HG03025 (cell line): ENCODE results near the gene STRIP1.
"Not testable (repeated sequence)": the region's sequence is repeated elsewhere in the genome, so short reads cannot be mapped to it uniquely, and the experiment has no call there.

ENCODE experiments used
- ATAC-seq: cut with Tn5 transposase; IDR thresholded peaks from one replicate; pipeline ENCODE4 v1.9.1; 2021; ENCODE audit warnings: mild to moderate bottlenecking, moderate library complexity; ENCODE audit not compliant: unreplicated experiment, low FRiP score

Gene STRIP1

DNA sequence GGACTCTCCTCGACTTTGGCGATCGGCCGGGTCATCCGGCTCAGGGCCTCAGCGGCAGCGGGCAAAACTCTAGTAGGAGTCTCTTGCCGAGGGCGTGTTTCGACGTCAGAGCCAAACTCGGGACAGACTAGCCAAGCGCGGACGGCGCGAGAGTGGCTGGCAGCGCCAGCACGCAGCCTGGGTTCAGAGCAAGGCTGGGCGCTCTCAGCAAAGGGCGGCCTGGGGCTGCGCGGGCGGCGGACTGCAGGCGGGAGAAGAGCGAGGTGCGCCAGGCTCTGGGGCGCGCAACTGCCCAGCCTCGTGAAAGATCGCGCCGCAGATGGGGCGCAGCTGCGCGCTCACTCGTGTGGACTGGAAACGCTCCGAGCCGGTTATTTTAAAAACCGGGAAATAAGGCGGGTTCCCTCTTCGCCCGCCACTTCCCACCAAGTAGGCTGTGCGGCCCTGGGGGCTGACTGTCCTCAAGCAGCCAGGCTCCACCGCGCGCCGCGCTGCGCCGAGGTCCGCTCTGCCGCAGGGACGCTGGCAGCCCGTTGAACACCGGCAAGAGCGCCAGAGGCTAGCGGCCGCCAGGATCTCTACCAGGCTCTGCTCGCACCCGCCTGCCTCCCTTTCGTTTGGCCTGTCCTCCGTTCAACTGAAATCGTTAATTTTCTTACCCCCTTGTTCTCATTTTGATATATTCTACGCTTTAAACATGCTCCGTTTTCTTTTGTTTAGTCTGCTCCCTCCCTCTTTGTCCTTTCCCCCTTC is 33.6 kb downstream of the STRIP1 start:
- ATAC-seq: no peak

DNA sequence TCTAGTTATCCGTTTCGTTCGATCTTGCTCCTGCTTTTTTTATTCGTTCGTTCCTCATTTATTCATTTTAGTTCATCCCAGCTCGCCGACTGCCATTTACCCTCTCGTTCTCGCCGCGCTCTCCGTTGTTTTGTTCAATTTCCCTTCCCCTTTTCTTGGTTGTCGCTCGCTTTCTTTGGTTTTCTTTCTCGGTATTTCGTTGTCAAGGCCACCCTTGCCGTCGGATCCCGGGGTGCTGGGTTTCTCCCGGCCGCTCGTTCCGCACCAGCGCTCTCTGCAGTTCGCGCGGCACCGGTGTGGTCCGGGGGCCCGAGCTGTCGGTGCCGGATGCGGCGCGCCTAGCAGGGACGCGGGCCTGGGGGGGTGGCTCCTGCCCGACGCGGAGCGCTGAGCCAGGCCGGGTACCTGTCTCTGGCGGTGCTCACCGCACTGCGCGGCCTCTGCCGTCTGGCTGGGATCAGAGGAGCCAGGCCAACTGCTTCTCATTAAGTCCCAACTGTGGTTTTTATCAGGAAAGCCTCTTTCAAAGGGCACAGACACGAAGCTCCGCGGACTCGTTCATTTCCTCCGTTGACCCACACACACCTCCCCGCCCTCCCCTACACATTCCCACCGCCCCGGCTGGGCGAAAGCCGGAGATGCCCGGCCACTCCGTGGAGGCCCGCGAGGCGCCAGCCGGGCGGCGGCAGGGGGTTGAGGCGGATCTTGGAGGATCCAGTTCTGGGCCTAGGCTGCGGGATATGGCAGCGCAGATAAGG is 34.4 kb downstream of the STRIP1 start:
- no peak for ATAC-seq

DNA sequence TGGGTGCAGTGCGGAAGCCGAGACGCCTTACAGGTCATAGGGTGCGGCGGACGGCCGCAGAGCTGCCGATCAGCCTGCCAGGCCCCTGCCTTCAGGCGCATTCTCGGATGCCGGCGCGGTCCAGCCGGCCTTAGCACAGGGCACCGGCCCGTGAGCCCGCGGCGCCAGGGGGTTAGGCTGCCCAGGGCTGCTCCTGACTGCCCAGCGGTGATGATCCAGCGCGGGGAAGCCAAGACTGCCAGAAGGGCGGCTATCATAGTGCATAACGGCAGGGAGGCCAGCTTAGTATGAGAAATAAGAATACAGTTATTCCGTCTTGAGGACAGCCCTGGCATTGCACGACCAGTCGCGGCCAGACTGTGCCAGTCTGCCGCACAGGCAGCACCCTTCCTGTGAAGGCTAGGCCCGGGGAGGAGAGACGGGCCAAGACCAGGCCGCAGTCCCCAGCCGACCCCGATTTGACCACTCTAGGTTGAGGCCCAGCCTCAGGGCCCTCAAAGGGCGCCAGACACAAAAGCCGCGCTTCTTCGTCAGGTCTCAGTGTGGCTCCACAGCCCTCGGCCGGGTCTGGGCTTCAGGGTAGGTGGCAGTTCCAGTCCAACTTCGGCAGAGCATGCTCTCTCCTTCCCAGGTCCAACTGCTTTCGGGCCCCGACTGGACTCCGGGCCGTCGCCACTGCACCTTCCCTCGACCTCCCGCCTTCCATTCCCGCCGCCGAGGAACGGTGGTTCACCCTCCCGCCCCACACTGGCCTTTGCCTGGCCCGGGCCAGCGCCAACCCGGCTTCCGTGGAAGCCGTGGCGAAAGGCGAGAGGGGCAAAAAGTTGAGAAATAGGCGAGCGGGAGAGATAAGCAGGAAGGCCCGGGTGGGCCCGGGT is 35.2 kb downstream of the STRIP1 start:
- no peak for ATAC-seq

DNA sequence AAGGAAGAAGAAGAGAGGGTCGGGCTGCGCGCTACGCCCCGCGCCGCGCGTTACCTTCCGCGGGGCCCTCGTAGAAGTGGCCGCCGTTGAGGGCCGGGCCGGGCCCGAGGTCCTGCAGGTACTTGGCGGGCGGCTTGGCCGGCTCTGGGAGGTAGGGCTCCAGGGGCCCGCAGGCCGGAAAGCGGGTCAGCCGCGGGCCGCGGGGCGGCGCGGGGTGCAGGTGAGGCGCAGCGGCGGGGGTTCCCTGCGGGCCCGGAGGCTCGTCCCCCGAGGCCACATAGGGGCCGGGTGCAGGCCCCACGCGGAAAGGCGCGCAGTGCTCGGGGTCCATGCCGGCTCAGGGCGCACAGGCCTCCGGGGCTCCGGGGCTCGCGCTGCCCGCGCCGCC is 35.9 kb downstream of the STRIP1 start:
- no peak for ATAC-seq

GRCh38 chr1:110070671-110071242 is 36.3 kb downstream of the STRIP1 start, which contains the start of gene ALX3:
TSS of gene ALX3 (minus strand) at chr1:110070672. CDS start at chr1:110070612, 60 bp downstream.
- ATAC-seq: no peak

GRCh38 chr1:110074166-110074565 is 39.7 kb downstream of the STRIP1 start:
- no peak for ATAC-seq

DNA sequence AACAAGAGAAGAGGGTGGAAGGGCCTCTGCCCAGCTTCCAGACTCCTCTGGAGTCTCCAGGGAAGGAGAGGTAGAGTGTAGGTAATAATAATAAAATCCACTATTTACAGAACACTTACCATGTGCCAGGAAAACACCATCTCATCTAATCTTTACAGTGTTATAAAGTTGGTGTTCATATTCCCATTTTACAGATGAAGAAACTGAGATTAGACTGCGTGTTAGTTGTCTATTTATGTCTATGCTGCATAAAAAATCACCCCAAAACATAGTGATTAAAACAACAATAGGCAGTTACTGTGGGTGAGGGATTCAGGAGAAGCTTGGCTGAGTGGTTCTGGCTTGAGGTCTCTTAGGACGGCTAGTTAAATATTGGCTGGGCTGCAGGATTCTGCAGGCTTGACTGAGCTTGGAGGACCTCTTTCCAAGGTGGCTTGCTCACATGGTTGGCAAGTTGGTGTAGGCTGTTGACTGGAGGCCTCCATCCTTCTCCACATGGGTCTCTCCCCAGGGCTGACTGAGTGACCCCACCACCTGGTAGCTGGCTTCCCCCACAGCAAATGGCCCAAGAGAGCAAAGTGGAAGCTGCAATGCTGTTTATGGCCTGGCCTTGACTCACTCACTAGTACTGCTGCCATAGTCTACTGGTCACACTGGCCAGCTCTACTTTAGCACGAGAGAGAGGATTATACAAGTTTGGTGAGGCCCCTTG is 42.5 kb downstream of the STRIP1 start:
- ATAC-seq: no peak

DNA sequence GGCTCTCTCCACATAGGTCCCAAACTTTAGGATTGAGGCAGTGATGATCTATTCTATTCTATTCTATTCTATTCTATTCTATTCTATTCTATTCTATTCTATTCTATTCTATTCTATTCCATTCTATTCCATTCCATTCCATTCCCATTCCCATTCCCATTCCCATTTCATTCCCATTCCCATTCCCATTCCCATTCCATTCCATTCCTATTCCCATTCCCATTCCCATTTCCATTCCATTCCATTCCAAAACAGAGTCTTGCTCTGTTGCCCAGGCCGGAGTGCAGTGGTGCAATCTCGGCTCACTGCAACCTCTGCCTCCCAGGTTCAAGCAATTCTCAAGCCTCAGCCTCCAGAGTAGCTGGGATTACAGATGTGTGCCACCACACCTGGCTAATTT is 45.6 kb downstream of the STRIP1 start:
- ATAC-seq: not testable (repeated sequence)

GRCh38 chr1:110081061-110081460 is 46.6 kb downstream of the STRIP1 start:
- no peak for ATAC-seq

DNA sequence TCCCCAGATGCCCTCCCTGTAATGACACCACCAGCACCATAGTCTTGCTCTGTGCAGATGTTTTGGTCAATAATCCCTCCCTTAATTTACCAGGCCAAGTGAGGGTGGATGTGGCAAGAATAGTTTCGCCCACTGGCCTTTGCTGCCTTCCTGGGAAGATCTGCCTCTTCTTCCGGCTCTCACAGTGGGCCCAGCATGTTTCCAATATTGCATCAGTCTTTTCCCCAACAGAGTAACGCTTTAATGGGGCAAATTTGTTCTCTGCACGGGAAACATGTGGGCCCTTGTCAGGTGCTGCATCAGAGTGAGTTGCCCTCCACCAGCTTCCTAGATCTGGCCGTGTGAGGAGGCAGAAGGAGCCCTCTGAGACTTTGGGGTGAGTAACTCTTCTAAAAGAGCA is 48.1 kb downstream of the STRIP1 start:
- no peak for ATAC-seq

- ATAC-seq: no peak
Measured at GRCh38 chr1:110083061-110083865, 48.8 kb downstream of the STRIP1 start.

- no peak for ATAC-seq
Measured at GRCh38 chr1:110083866-110084226, 49.4 kb downstream of the STRIP1 start.

DNA sequence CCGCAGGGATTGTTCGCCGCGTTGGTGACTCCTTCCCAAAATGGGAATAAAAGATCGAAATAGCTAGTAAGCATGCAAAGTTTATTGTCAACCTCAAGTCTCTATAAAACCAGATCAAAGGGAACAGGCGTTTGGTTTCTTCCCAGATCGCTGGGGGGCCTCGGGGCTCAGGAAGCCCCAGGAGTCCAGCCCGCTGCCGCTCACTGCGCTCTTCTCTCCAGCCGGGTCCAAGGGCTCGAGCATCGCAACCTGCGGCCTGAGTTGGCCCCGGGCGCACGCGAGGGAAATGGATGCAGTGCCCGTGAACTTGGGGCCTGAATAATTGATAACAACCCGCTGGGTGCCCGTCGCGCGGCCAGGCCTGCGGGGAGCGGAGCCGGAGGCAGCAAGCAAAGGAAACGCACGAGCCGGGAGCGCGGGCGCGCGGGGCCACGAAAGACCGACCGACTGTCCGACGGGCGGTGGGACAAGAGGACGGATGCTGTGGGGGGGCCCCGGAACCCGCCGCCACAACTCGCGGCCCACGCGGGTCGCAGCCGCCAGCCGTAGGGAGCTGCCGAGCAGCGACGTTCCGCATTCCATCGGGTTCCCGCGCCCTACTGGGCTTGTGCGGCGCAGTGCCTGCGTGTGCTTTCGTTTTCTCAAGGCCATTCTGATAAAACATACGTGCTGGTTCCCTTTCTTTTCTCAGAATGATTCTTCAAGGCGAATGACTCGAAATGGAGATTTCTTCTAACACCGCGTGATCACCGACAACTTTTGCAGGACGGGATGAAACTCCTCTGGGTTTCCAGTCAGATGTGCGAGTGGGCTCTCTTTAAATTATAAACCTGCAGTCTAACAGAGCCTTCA is 50.0 kb downstream of the STRIP1 start:
- ATAC-seq: no peak

GRCh38 chr1:110085671-110086070 is 51.2 kb downstream of the STRIP1 start:
- no peak for ATAC-seq

- no peak for ATAC-seq
Measured at GRCh38 chr1:110086961-110087360, 52.5 kb downstream of the STRIP1 start.

DNA sequence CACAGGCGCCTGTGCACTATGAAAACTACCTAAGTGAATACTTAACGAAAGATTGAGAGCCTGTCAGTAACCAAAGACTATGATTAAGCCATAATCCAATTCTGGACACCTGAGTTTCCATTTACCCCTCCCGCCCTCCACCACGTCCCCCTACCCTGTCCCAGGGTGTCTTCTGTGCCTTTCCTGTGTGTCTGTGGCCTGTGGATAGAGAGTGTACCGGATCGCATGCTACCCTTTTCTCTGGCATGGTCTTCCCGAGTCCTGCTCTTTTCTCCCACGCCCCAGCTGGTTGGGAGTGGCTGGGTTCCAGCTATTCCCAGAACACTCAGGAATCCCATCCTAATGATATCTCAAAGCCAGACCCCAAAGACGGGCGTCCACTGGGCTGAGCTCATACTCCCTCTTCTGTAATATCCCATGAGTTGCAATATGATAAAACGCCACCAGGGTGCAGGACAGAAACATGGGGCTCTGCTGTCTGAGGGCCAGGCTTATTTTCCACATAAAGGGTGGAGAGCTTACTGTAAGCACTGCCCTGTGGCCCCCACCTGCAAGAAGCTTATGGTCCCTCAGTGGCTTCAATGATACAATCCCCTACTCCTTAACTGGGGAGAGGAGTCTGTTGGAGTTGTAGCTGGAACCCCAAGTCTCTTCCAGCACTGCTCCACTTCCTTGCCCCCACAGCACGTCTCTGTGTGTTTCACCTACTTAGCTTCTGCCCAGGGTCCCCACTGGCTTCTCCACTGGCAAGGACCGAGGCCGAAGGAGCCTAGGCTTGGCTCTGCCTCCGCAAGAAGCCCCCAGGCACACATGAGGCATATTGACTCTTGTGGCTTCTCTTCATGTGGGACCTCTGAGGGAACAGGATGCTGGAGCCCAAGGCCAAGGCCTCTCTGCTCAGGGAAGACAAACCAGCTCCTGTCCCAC is 53.7 kb downstream of the STRIP1 start:
- ATAC-seq: no peak

DNA sequence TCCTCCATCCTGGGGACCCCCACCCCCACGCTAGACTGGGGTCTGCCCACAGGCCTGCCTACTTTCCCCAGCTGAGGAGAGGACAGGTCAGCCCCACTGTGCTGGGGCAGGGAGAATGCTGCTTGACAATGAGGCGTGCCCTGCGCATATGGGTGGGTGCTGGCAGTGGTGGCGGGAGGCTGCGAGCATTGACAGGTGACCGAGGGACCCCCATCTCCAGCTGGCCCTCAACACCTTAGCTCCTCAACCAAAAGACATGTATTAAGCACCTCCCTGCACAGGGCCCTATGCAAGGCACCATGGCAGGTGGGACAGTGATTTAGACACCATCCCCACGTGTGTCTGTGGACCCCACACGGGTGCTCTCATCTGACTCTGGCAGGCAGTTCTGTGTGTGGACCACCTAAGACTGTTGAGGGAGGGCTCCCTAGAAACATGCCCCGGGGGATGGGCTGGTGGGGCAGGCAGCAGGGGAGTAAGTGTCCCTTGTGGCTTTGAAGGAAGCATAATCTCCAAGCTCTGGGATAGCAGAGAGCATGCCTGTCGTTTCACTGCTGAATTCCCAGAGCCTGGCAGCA is 54.4 kb downstream of the STRIP1 start:
- ATAC-seq: no peak
